WI38 (cell line): ENCODE data around the gene TJP3.

Source experiments
- H3K4me3 ChIP-seq: 2 replicates; pipeline ENCODE4 v1.5.1; 2011; ENCODE audit warnings: low read depth, mild to moderate bottlenecking, control low read depth, low read length
- TF ChIP-seq, protein P1 (sequence below): IDR thresholded peaks from 2 replicates; pipeline ENCODE4 v1.5.1; 2012; ENCODE audit warnings: low read depth, mild to moderate bottlenecking, control low read depth, low read length

TJP3 gene

DNA sequence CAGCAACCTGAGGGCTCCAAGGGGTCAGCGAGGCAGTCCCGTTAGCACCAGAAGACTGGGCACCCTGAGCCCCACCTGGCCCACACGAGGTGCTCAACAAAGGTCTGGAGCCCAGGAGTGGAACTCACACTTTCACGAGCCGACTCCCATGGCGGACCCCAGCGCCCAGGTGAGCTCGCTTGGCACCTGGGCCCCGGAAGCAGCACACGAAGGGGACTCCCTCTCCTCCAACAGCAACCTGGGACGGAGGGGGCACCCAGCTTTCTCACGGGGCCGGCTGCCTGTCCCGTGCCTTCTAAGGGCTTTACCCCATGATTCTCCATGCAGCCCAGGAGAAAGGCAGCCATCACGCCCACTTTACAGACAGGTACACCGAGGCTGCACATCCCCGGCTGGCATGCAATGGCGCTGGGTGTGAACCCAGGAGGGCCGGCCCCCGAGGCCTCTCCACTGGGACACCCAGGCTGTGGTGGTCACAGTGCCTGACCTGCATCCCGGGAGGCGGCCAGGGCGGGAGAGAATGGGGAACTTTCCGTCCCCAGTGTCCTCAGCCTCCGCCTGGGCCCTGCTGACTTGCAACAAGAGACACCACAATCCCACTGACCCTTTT, 13.0 kb upstream of the TJP3 start:
- TF ChIP-seq, protein P1, sequence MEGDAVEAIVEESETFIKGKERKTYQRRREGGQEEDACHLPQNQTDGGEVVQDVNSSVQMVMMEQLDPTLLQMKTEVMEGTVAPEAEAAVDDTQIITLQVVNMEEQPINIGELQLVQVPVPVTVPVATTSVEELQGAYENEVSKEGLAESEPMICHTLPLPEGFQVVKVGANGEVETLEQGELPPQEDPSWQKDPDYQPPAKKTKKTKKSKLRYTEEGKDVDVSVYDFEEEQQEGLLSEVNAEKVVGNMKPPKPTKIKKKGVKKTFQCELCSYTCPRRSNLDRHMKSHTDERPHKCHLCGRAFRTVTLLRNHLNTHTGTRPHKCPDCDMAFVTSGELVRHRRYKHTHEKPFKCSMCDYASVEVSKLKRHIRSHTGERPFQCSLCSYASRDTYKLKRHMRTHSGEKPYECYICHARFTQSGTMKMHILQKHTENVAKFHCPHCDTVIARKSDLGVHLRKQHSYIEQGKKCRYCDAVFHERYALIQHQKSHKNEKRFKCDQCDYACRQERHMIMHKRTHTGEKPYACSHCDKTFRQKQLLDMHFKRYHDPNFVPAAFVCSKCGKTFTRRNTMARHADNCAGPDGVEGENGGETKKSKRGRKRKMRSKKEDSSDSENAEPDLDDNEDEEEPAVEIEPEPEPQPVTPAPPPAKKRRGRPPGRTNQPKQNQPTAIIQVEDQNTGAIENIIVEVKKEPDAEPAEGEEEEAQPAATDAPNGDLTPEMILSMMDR, result no peak
- no peak overlapping the region for H3K4me3 ChIP-seq

DNA sequence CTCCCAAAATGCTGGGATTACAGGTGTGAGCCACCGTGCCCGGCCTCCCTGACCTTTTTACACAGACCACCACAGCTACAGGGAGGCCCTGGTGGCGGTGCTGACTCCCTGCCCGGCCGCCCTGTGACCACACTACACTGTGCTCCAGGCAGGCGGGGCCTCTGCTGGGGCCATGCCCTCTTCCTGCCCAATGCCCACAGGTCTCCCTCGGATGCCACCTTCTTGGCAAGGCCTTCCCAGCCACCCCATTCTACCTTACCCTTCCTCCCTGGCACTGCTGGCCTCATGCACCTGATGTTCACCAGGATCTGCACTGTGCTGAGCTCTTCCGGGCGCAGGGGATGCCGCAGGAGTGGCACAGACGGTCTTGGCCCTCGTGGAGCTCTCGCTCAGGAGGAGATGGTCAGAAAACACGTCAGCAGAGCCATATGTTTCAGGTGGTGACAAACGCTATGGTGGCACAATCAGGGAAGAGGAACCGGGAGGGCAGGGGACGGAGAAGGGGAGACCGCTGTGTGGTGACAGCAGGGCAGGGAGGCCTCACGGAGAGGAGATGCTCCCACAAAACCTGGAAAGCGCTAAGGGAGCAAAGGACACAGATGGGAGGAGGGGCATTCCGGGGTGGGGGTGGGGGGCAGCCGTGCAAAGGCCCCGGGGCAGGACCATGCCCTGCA, 12.1 kb upstream of the TJP3 start:
- no peak overlapping the region for H3K4me3 ChIP-seq
- TF ChIP-seq, protein P1, result no peak

DNA sequence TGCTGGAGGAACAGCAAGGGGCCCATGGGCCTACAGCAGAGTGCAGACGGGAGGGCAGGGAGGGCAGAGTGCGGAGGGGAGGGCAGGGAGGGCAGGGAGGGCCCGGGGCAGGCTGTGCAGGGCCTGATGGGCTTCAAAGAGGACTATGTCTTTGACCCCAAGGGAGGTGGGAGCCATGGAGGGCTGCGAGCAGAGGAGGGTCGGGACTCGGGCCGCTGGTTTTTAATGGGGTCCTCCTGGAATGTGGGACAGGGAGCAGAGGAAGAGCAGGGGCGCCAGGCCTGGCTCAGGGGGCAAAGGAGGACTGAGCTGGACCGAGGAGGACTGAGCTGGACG, 11.6 kb upstream of the TJP3 start:
- TF ChIP-seq, protein P1, result no peak
- no peak overlapping the region for H3K4me3 ChIP-seq

DNA sequence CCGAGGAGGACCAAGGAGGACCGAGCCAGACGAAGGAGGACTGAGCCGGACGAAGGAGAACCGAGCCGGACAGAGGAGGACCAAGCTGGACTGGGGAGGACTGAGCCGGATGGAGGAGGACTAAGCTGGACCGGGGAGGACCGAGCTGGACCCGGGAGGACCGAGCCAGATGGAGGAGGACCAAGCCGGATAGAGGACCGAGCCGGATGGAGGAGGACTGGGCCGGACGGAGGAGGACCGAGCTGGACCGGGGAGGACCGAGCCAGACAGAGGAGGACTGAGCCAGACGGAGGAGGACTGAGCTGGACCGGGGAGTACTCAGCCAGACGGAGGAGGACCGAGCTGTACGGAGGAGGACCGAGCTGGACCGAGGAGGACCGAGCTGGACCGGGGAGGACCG, 11.1 kb upstream of the TJP3 start:
- no peak overlapping the region for H3K4me3 ChIP-seq
- TF ChIP-seq, protein P1, result no peak

DNA sequence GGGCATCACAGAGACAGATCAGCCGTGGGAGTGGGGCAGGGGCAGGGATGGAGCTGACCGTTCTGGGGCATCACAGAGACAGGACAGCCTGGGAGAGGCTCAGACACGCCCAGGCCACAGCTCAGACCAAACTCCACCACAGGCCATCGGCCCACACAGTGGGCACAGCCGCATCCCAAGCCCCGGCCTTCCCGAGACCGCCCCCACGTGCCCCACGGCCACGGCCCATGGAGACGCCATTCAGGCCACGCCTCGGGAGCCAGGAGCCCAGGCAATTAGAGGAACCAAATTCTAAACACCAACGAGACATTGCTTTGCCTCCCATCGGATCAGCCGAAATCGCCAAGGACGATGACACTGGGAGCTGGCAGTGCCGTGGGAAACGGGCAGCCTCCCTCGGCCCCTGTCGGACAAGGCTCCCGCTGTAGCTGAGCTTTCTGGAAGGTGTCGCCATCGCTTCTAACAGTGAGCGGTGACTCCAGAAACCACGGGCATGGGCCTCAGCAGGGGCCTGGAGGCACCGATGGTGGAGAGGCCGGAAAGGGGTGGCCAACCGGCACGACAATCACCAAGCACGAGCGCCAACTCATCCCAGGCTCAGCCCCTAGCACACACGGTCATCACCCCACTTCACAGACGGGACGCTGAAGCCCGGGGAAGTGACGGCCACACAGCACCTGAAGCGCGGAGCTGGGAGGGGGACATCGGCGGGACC, 10.4 kb upstream of the TJP3 start:
- TF ChIP-seq, protein P1, result no peak
- H3K4me3 ChIP-seq, result no peak overlapping the region

DNA sequence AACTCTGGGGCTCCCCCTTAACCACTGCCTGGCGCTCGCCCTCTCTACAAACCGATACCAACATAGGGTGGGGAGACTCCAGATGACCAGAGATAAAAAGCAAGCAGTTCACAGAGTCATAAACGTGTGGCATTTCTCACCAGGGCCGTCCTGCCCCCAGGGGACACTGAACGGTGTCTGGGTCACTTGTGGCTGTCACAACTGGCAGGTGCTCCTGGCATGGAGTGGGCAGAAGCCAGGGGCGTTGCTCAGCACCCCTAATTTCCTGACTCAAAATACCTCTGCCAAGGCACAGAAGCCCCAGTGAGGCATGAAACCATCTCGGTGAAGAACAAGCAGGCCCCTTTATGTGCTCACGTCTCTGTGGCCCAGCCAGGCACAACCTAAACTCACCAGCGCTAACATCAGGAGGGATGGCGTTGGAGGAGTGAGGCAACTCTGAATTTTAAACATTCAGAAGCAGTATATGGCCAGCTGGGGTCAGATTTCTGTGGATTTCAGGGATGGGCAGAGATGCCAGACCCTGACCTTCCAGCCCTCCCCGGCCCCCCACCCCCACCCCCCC, 9.7 kb upstream of the TJP3 start:
- TF ChIP-seq, protein P1, result no peak
- H3K4me3 ChIP-seq, result peak overlapping the region; percentile 86
